HG03460 (cell line): ENCODE data around the gene APOC1.
"Not testable (repeated sequence)": the region's sequence is repeated elsewhere in the genome, so short reads cannot be mapped to it uniquely, and the experiment has no call there.

Source experiments
- ATAC-seq: cut with Tn5 transposase; IDR thresholded peaks from one replicate; pipeline ENCODE4 v1.9.1; 2021; ENCODE audit not compliant: unreplicated experiment

APOC1 gene

GRCh38 chr19:44912854-44913253, 1.6 kb upstream of the APOC1 start:
- ATAC-seq, result no peak

- not testable (repeated sequence) for ATAC-seq
These were observed 636 bp upstream of the APOC1 start for GRCh38 chr19:44913512-44914432.

DNA sequence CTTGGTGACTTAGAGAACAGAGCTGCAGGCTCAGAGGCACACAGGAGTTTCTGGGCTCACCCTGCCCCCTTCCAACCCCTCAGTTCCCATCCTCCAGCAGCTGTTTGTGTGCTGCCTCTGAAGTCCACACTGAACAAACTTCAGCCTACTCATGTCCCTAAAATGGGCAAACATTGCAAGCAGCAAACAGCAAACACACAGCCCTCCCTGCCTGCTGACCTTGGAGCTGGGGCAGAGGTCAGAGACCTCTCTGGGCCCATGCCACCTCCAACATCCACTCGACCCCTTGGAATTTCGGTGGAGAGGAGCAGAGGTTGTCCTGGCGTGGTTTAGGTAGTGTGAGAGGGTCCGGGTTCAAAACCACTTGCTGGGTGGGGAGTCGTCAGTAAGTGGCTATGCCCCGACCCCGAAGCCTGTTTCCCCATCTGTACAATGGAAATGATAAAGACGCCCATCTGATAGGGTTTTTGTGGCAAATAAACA, 9.9 kb downstream of the APOC1 start:
- ATAC-seq, result no peak

GRCh38 chr19:44925114-44925891, 10.9 kb downstream of the APOC1 start:
- ATAC-seq, result no peak

GRCh38 chr19:44926245-44927077, 12.1 kb downstream of the APOC1 start:
- not testable (repeated sequence) for ATAC-seq

- no peak for ATAC-seq
These were observed 13.3 kb downstream of the APOC1 start for GRCh38 chr19:44927746-44928145.

DNA sequence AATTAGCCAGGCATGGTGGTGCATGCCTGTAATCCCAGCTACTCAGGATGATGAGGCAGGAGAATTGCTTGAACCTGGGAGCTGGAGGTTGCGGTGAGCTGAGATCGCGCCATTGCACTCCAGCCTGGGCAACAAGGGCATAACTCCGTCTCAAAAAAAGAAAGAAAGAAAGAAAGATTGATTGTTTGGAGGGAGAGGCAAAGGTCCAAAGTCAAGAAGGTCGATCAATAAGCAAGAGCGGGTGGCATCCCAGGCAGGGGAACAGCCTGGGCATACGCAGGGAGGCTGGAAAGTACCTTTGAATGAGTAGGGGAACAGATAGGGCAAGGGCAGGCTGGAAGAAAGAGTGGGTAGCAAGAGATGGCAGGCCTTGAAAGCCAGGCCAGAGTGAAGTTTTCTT, 15.7 kb downstream of the APOC1 start:
- no peak for ATAC-seq

DNA sequence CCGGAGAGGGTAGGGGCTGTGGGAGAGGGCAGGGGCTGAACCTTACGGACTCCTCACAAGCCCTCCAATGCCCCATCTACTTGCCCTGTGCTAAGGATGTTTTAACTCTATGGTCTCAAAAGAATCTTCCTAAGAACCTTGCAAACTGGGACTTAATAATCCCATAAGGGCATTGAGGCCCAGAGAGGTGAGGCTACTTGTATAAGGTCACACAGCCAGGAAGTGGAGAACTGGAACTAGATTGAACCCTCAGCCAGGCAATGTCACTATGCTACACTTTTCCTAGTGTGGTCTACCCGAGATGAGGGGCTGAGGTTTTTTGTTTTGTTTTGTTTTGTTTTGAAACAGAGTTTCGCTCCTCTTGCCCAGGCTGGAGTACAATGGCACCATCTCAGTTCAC, 17.1 kb downstream of the APOC1 start:
- no peak for ATAC-seq

GRCh38 chr19:44939668-44940067, 25.3 kb downstream of the APOC1 start:
- ATAC-seq, result no peak

DNA sequence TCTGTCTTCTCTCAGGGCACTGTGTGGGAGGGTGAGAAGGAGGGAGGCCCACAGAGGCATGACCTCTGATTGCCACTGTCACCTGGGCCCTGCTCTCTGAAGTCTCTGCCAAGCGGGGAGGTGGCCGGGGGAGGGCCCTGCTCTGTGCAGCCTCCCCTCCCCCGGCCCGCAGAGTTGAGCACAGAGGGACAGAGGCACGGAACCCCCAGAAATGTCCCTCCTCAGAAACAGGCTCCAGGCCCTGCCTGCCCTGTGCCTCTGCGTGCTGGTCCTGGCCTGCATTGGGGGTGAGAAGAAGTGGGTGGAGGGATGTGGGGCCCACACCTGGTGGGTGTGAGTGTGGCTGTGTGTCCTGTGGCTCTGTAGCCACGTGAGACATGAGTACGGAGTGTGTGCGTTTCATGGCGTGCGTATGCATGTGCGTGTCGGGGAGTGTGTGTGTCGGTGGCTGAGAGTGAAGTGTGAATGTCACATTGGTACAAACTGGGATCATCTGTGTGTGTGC, 27.7 kb downstream of the APOC1 start, which contains the start of gene APOC4:
Gene APOC4, plus strand, starts transcription at position 171 of the 505 bp plus-strand sequence. Its CDS starts 41 bp downstream, at position 212.
- ATAC-seq, result no peak

DNA sequence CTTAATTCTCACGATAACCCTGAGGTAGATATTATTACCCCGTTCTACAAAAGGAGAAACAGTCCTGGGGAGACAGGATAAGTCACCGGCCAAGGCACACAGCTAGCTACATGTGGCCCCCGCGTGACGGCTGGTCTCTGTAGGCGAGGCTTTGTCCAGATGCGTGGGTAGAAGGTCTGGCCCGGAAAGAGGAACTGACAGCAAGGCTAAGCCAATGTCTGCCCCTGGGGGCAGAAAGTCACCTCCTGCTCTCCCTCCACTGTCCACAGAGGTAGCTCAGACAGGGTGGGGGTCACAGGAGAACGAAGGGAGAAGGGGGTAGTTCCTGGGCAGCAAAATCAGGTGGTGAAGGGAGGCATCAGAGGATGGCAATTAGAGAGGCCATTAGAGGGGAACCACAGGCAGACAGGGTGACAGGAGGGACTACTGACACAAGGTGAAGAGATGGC, 29.4 kb downstream of the APOC1 start:
- no peak for ATAC-seq

GRCh38 chr19:44947041-44947581, 32.7 kb downstream of the APOC1 start:
- no peak for ATAC-seq

DNA sequence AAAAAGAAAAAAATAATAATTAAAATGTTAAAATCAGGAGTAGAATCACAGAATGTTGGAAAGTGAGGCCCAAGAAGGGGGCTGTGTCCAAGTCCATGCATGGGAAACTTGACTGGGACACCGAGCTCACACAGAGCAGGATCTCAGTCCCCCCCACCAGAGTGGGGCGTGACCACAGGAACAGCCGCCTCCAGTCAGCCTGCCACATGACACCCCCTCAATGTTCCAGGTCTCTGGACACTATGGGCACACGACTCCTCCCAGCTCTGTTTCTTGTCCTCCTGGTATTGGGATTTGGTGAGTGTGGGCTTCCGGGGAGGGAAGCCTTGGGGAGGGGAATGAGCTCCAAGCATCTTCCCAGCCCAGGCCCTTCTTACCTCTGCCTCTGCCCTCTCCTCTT, 33.8 kb downstream of the APOC1 start:
- no peak for ATAC-seq

- no peak for ATAC-seq
These were observed 34.5 kb downstream of the APOC1 start for GRCh38 chr19:44948763-44949374.

- no peak for ATAC-seq
These were observed 35.1 kb downstream of the APOC1 start for GRCh38 chr19:44949550-44949949.

GRCh38 chr19:44951179-44952159, 37.1 kb downstream of the APOC1 start:
- no peak for ATAC-seq

- ATAC-seq, result no peak
These were observed 39.9 kb downstream of the APOC1 start for GRCh38 chr19:44954278-44954648.

DNA sequence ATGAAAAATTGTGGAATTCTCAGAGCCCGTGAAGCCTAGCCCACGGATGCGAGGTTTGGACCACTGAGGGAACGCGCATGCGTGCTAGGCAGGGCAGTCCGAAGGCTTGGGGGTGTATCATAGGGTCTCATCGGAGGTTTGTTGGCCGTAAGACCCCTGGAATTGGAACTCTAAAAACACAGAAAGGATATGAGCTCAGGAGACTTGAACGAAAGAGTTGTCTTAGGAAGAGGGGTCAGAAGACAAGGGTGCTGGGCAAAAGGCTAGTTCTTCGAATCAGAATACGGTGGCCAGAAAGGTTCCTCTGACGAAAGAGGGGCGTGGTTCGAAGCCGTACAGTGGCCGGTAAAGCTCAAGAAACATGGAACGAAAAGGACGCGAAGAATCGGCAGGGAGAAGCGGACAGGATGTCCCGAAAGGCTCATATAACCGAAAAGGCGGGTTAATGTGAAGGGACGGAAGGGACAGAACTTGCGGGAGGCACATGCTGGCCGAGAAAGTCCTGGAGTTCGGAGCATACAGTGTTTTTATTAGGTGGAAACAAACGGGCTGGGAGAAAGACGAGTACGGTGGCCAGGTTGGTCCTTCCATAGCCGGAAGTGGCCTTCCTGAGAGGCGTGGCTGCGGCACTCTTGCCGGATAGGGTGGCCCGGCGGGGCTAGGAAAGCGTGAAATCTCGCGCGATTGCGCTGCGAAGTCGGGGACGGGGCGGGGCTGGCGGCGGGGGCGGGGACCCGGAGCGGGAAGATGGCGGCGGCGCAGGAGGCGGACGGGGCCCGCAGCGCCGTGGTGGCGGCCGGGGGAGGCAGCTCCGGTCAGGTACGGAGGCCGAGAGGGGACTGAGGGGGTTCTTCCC, 40.5 kb downstream of the APOC1 start, which contains the start of gene CLPTM1:
Gene CLPTM1, plus strand, starts transcription at position 732 of the 856 bp plus-strand sequence. Its CDS starts 16 bp downstream, at position 748.
- ATAC-seq, result peak; percentile 78
